K562 (cell line): ENCODE results near the gene NAA40. TPM values are rescaled to one million over a fixed set of nuclear protein-coding genes. Genes with fewer than 3 reads are reported as not detected.

Experiments used
- ATAC-seq: fragments of 200-7000 bp; cut with Tn5 transposase; 3 replicates; pipeline ENCODE4 v1.9.1; 2020; ENCODE audit warnings: moderate library complexity
- BruUV-seq: library from RNA; stranded (reverse); fragments of 400-500 nt; replicated peaks from 2 replicates; lab custom pipeline; 2021; lab: Mats Ljungman, UMichigan
- CTCF ChIA-PET: fragments of 300-600 bp; formaldehyde crosslinking; extraction: SDS; loops from one replicate; lab custom pipeline; 2021; ENCODE audit warnings: low intra/inter-chr PET ratio; lab: Yijun Ruan, JAX
- POLR2A ChIA-PET: fragments of 300-600, 350-650 bp; sonication (Branson Sonifier 250); formaldehyde crosslinking; extraction: SDS; loops from one replicate; lab custom pipeline; 2021; ENCODE audit warnings: antibody characterized with exemption, inconsistent platforms; lab: Yijun Ruan, JAX
- DNase-seq, 4 experiments: peaks; one replicate each; pipeline versions ENCODE4 v3.0.0 to v3.0.0-alpha.2; 2011 to 2018; ENCODE audit warnings: low spot score in 3 of 4, mixed read lengths in 3 of 4; ENCODE audit errors: extremely low read depth in 1 of 4
- FAIRE-seq: peaks from 2 replicates; lab custom pipeline; 2011; peaks lifted over from hg19 to GRCh38; lab: Jason Lieb, UNC
- H2AFZ ChIP-seq: 2 replicates; pipeline ENCODE4 v1.6.0; 2011; ENCODE audit warnings: low read depth, low read length, control low read depth, inconsistent platforms
- H3K27ac ChIP-seq: fragments of 200-600 bp; 3 replicates; pipeline ENCODE4 v1.8.0; 2011; ENCODE audit warnings: low read depth, mild to moderate bottlenecking, control low read depth, inconsistent platforms, low read length, moderate library complexity, mixed read lengths; ENCODE audit errors: extremely low read depth
- H3K27me3 ChIP-seq, 2 experiments: fragments of 300-600 bp in 1 of 2; 2 replicates in 1 of 2; 3 replicates in 1 of 2; pipeline versions ENCODE4 v1.6.0 to v1.8.0; 2011; ENCODE audit warnings: inconsistent platforms in 2 of 2, low read length in 2 of 2, mild to moderate bottlenecking in 1 of 2, mixed read lengths in 1 of 2, moderate library complexity in 1 of 2; ENCODE audit not compliant: control insufficient read depth in 2 of 2, insufficient read depth in 2 of 2
- H3K36me3 ChIP-seq: fragments of 300-600 bp; 3 replicates; pipeline ENCODE4 v1.8.0; 2011; ENCODE audit warnings: mild to moderate bottlenecking, low read length, inconsistent platforms; ENCODE audit not compliant: control insufficient read depth, insufficient read depth
- H3K4me1 ChIP-seq, 2 experiments: fragments of 200-600 bp in 1 of 2; replicated peaks in 1 of 2; 2 replicates in 1 of 2; 3 replicates in 1 of 2; pipeline versions ENCODE4 v1.5.1 to v1.8.0; 2011; ENCODE audit warnings: inconsistent platforms in 2 of 2, low read length in 2 of 2, mild to moderate bottlenecking in 1 of 2, mixed read lengths in 1 of 2, moderate library complexity in 1 of 2; ENCODE audit not compliant: control insufficient read depth in 2 of 2, insufficient read depth in 2 of 2
- H3K4me2 ChIP-seq: 2 replicates; pipeline ENCODE4 v1.6.1; 2011; ENCODE audit warnings: low read length, control low read depth, inconsistent platforms, mixed read lengths; ENCODE audit not compliant: insufficient read depth
- H3K4me3 ChIP-seq: fragments of 200-600 bp; sonication (generic), shearing (Covaris generic); 2 replicates; pipeline ENCODE4 v1.5.1; 2016; ENCODE audit warnings: control low read depth, inconsistent platforms
- H3K79me2 ChIP-seq: fragments of 200-600 bp; 3 replicates; pipeline ENCODE4 v1.8.0; 2011; ENCODE audit warnings: low read length, inconsistent platforms; ENCODE audit not compliant: control insufficient read depth, insufficient read depth
- H3K9ac ChIP-seq, 2 experiments: 2 replicates each; pipeline versions ENCODE4 v1.6.0 to v1.6.1; 2011; ENCODE audit warnings: low read depth in 2 of 2, low read length in 2 of 2, control low read depth in 1 of 2, inconsistent platforms in 1 of 2, mild to moderate bottlenecking in 1 of 2, mixed read lengths in 1 of 2; ENCODE audit not compliant: insufficient read depth in 1 of 2
- H3K9me1 ChIP-seq: one replicate; pipeline ENCODE4 v1.6.0; 2011; ENCODE audit warnings: inconsistent platforms, mild to moderate bottlenecking, low read length, moderate library complexity; ENCODE audit not compliant: control insufficient read depth, insufficient read depth
- H3K9me3 ChIP-seq: replicated peaks from 2 replicates; pipeline ENCODE4 v1.5.1; 2011; ENCODE audit warnings: low read depth, low read length, inconsistent platforms; ENCODE audit not compliant: control insufficient read depth, insufficient read depth
- H4K20me1 ChIP-seq: replicated peaks from 2 replicates; pipeline ENCODE4 v1.6.1; 2011; ENCODE audit warnings: low read length, inconsistent platforms, mixed read lengths; ENCODE audit not compliant: control insufficient read depth, insufficient read depth
- CTCF ChIP-seq, 3 experiments: IDR thresholded peaks in 2 of 3; conservative IDR thresholded peaks in 1 of 3; 2 replicates each; pipeline ENCODE4 v1.5.1; 2011 to 2012; ENCODE audit warnings: low read length in 3 of 3, mild to moderate bottlenecking in 3 of 3, control low read depth in 2 of 3, improper control_type of control experiment in 1 of 3, inconsistent platforms in 1 of 3, low read depth in 1 of 3, mixed read lengths in 1 of 3, moderate library complexity in 1 of 3; ENCODE audit not compliant: insufficient read depth in 2 of 3
- DPF2 ChIP-seq: fragments of 450-650 bp; IDR thresholded peaks from 2 replicates; pipeline ENCODE4 v1.6.1; 2016
- MCM2 ChIP-seq: fragments of 450-650 bp; IDR thresholded peaks from 2 replicates; pipeline ENCODE4 v1.6.1; 2017; ENCODE audit warnings: low read depth, mild to moderate bottlenecking
- MNT ChIP-seq, 2 experiments: fragments of 450-650 bp; conservative IDR thresholded peaks; 2 replicates each; pipeline ENCODE4 v1.6.1; 2017; ENCODE audit warnings: mild to moderate bottlenecking in 2 of 2, moderate library complexity in 2 of 2
- RAD21 ChIP-seq, 2 experiments: fragments of 250-450 bp in 1 of 2; fragments of 450-650 bp in 1 of 2; sonication (Bioruptor Pico) in 1 of 2; formaldehyde crosslinking in 1 of 2; IDR thresholded peaks in 1 of 2; conservative IDR thresholded peaks in 1 of 2; 2 replicates each; pipeline versions ENCODE4 v1.4.0 to v1.8.0; 2020 to 2022; ENCODE audit warnings: mild to moderate bottlenecking in 2 of 2, moderate library complexity in 1 of 2
- TAF1 ChIP-seq: IDR thresholded peaks from 2 replicates; pipeline ENCODE4 v1.6.1; 2011; ENCODE audit warnings: mild to moderate bottlenecking, low read length, moderate library complexity; ENCODE audit not compliant: insufficient read depth, control insufficient read depth, severe bottlenecking; ENCODE audit errors: extremely low read depth
- ZNF431 ChIP-seq: sonication (generic); formaldehyde crosslinking; IDR thresholded peaks from 2 replicates; pipeline ENCODE4 v1.8.0; 2022; ENCODE audit warnings: mild to moderate bottlenecking, missing genetic modification reagents
- ZNF57 ChIP-seq: fragments of 450-650 bp; formaldehyde crosslinking; IDR thresholded peaks from 2 replicates; pipeline ENCODE4 v1.4.0; 2020; ENCODE audit warnings: mild to moderate bottlenecking, moderate library complexity
- WGBS: fragments of 100-300 bp; shearing (Covaris generic); methylation state at CpG from one replicate; pipeline ENCODE4 v1.1.6; 2016; ENCODE audit warnings: low coverage, mixed read lengths; ENCODE audit not compliant: insufficient coverage; ENCODE audit errors: missing lambda C conversion rate; 5-methylcytosine and 5-hydroxymethylcytosine counted together
- in situ Hi-C: fragments of 300-500 bp; cut with MboI; formaldehyde crosslinking; loops from 4 replicates; pipeline ENCODE4 v1.15.0; 2018; ENCODE audit warnings: inconsistent platforms, mixed read lengths
- intact Hi-C: fragments of 100-400 bp; cut with micrococcal nuclease; formaldehyde crosslinking; loops from 2 replicates; pipeline ENCODE4 v1.14.2; 2022
- polyA plus RNA-seq, 8 experiments: library from polyadenylated mRNA; depleted of rRNA in 4 of 8; stranded (reverse) in 5 of 8; unstranded in 3 of 8; fragments of >200 nt; fragmentation: Nextera tagmentation in 2 of 8; fragmentation: Illumina TruSeq in 1 of 8; extraction: Ambion mirVana in 2 of 8; extraction: Trizol in 1 of 8; gene quantifications; 2 replicates each; pipeline versions ENCODE4 v1.2.1 to v1.2.3, GENCODE V29; 2011 to 2014; ENCODE audit warnings: inconsistent platforms in 1 of 8, missing spikeins in 1 of 8
- total RNA-seq, 7 experiments: library from RNA; depleted of rRNA in 6 of 7; stranded (reverse); fragments of >200 nt in 6 of 7; fragmentation: Illumina TruSeq in 2 of 7; extraction: Trizol in 2 of 7; gene quantifications; 2 replicates each; pipeline versions ENCODE4 v1.2.1 to v1.2.3, GENCODE V29; 2011 to 2021; ENCODE audit warnings: low replicate concordance in 1 of 7

NAA40 gene
- total and polyA plus RNA-seq, 9 of the 15 experiments (the other 6 are each of a cell fraction or from before 2014, with no cell fraction given): 6.2 to 39.0 (median 23.1) TPM

GRCh38 chr11:63901660-63902059 lies 37.1 kb upstream of the NAA40 start:
- H3K27me3 ChIP-seq: no peaks in the 10 kb centered on the region
- FAIRE-seq (peak; percentile 40), DNase-seq (no peak), ATAC-seq (peak; percentile 61)
- no peak overlapping the region for H3K27ac ChIP-seq
- no peak overlapping the region for H3K4me3 ChIP-seq
- no peaks in the 10 kb centered on the region for H3K9me1 ChIP-seq
- peaks cover 0 to 3% of the 10 kb centered on the region in 2 experiments; a peak in 1 of 5 replicates for H3K4me1 ChIP-seq
- ChIA-PET CTCF (interaction anchor here (0.6 kb wide), 3 partner anchors 131 to 323 kb away, joined by 4 read pairs; no protein-coding TSS in a partner anchor), POLR2A (no interaction called here)
- WGBS: 72% methylated on average over 2 of the region's 3 CpGs
- H3K79me2 ChIP-seq: no peaks in the 10 kb centered on the region
- H4K20me1 ChIP-seq: peaks cover 11% of the 10 kb centered on the region; the same call in 1 of the 2 replicates
- peaks cover 95% of the 10 kb centered on the region; the same call in 2 of the 3 replicates for H3K36me3 ChIP-seq
- intact Hi-C loops: no loop called here
- H2AFZ ChIP-seq: no peak overlapping the region
- in situ Hi-C loops: no loop called here
- H3K9ac ChIP-seq: no peak overlapping the region
- no TSS peak for BruUV-seq
- no peaks in the 10 kb centered on the region for H3K9me3 ChIP-seq
- no peak overlapping the region for H3K4me2 ChIP-seq
- TF ChIP-seq ZNF431 (CRISPR knock-in tag): no peak
- no peak for TF ChIP-seq DPF2
- no peak for TF ChIP-seq ZNF57 (CRISPR knock-in tag)
- peak in 1 of 2 experiments; percentile 28; a peak in 2 of 4 replicates for TF ChIP-seq RAD21 (CRISPR knock-in tag; conservative IDR thresholded peaks at IDR 0.05 in 1 of 2, IDR thresholded peaks at IDR 0.05 in 1 of 2)
- no peak for TF ChIP-seq TAF1
- TF ChIP-seq CTCF (IDR thresholded peaks at IDR 0.05 in 2 of 3, conservative IDR thresholded peaks at IDR 0.05 in 1 of 3; ENCODE audit: insufficient read depth in 2 of 3, low read depth in 1 of 3, low read length in 3 of 3): peak; percentile 35 to 36 (median 36); a peak in 4 of 6 replicates
- TF ChIP-seq MCM2: no peak
- TF ChIP-seq MNT (conservative IDR thresholded peaks at IDR 0.05): no peak
- TF ChIP-seq, all 486 proteins: peak for 2
